Tibial nerve (tissue), 4 donors: Measurements from ENCODE around the gene SLCO2A1.

Experiments
- EP300 ChIP-seq, 2 donors: sonication (generic); formaldehyde crosslinking; IDR thresholded peaks; one replicate each; pipeline ENCODE4 v1.6.1; 2017; ENCODE audit warnings: antibody characterized with exemption in 2 of 2, mild to moderate bottlenecking in 1 of 2
- TF ChIP-seq, protein P1 (sequence below), 5 experiments: fragments of 200-600 bp in 3 of 5; fragments of 450-650 bp in 2 of 5; sonication (generic) in 3 of 5; IDR thresholded peaks; one replicate each; pipeline ENCODE4 v1.5.1; 2016 to 2019; ENCODE audit warnings: antibody characterized with exemption in 5 of 5, mild to moderate bottlenecking in 3 of 5, moderate library complexity in 2 of 5

DNA sequence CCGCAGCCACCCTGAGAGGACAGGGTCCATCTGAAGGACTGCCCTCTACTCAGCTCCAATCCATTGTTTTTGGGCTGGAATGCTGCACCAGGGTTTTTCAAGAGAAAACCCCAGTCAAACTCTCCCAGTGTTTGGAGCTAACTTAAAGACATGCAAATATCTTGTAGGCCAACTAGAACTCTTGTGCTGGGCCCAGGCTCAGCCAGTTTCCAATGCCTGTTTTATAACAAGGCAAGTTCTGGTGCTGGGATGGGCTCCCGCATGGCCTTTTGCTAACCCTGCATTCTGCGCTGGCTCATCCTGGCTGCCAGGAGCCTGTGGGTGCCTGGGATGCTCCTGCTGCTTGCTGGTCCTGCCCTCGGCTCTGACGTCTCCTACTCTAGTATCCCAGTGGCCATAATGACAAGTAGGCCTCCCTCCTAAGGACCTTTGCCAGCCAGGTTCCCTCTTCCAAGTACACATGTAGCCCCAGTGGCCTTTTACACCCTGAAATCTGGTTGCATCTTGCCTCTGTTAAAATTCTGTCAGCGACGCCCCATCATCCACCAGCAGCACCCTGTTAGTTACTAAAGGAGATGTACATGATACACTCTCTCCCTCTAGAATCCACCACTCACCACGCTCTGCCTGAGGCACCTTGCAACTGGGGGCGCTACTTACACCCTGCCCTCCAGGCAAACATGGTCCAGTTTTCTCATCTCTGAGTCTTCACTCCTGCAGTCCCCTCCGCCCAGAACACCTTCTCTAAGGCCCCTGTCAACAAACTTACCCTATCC lies 103.6 kb downstream of the SLCO2A1 start:
- no peak for TF ChIP-seq EP300 (IDR thresholded peaks at IDR 0.05)
- TF ChIP-seq, protein P1, sequence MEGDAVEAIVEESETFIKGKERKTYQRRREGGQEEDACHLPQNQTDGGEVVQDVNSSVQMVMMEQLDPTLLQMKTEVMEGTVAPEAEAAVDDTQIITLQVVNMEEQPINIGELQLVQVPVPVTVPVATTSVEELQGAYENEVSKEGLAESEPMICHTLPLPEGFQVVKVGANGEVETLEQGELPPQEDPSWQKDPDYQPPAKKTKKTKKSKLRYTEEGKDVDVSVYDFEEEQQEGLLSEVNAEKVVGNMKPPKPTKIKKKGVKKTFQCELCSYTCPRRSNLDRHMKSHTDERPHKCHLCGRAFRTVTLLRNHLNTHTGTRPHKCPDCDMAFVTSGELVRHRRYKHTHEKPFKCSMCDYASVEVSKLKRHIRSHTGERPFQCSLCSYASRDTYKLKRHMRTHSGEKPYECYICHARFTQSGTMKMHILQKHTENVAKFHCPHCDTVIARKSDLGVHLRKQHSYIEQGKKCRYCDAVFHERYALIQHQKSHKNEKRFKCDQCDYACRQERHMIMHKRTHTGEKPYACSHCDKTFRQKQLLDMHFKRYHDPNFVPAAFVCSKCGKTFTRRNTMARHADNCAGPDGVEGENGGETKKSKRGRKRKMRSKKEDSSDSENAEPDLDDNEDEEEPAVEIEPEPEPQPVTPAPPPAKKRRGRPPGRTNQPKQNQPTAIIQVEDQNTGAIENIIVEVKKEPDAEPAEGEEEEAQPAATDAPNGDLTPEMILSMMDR (IDR thresholded peaks at IDR 0.05) = no peak
